ENCODE results near the gene USP25. TPM values are rescaled to one million over a fixed set of nuclear protein-coding genes. Genes with fewer than 3 reads are reported as not detected.

Gene USP25
- total RNA-seq, 1 experiment from 2014 or later, result 22.1 TPM

DNA sequence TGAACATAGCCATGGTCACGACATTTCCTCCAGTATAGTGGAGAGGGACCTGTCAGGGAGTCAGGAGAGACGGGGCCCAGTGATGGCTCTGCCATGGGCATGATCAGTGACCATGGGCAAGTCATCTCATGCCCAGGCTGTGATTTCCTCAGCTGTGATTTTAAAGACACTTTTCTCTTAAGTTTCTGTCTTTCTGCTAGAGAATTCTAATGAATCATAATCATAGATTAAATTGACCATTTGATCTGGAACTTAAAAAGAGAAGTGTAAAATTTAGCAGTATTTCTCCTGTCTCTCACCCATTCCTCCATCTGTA, 112.7 kb downstream of the USP25 start:
- intact Hi-C loops (cut with micrococcal nuclease; ENCODE audit: unreplicated experiment), result no loop called here
- H3K4me1 Mint-ChIP-seq (ENCODE audit: low read depth, unreplicated experiment), result no peaks in the 10 kb centered on the region
- no peaks in the 10 kb centered on the region for H3K27me3 Mint-ChIP-seq (ENCODE audit: unreplicated experiment)
- H3K9me3 Mint-ChIP-seq (ENCODE audit: low read depth, unreplicated experiment), result no peaks in the 10 kb centered on the region
- TF ChIP-seq, protein P1, sequence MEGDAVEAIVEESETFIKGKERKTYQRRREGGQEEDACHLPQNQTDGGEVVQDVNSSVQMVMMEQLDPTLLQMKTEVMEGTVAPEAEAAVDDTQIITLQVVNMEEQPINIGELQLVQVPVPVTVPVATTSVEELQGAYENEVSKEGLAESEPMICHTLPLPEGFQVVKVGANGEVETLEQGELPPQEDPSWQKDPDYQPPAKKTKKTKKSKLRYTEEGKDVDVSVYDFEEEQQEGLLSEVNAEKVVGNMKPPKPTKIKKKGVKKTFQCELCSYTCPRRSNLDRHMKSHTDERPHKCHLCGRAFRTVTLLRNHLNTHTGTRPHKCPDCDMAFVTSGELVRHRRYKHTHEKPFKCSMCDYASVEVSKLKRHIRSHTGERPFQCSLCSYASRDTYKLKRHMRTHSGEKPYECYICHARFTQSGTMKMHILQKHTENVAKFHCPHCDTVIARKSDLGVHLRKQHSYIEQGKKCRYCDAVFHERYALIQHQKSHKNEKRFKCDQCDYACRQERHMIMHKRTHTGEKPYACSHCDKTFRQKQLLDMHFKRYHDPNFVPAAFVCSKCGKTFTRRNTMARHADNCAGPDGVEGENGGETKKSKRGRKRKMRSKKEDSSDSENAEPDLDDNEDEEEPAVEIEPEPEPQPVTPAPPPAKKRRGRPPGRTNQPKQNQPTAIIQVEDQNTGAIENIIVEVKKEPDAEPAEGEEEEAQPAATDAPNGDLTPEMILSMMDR (IDR thresholded peaks at IDR 0.05; ENCODE audit: unreplicated experiment), result no peak
- no peak overlapping the region for H3K27ac Mint-ChIP-seq (ENCODE audit: unreplicated experiment)
- DNase-seq, result no peak
- CTCF ChIA-PET, result no interaction called here
- H3K4me3 Mint-ChIP-seq (ENCODE audit: low read depth, unreplicated experiment), result no peak overlapping the region
- BruUV-seq (replicated peaks), result no TSS peak
- H3K36me3 Mint-ChIP-seq (ENCODE audit: insufficient read depth, unreplicated experiment), result no peaks in the 10 kb centered on the region

DNA sequence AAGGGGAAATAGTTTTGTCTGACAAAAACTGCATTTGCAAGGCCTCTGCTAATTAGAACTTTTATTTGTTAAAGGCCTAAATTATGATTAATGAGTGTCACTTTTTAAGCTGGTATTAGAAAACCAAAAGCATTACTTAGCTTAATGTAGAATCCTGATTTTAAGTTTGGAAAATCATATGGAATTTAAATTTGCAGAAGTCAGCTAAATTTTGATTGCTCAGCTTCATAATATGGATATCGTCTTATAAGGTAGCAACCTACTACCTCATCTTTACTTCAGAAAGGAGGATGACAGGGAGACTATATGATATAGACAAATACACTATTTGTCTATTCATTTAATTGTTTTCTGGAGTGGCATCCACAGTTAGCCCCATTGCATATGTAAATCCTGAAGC, 114.0 kb downstream of the USP25 start:
- TF ChIP-seq, protein P1 (IDR thresholded peaks at IDR 0.05; ENCODE audit: unreplicated experiment), result no peak
- no peak overlapping the region for H3K27ac Mint-ChIP-seq (ENCODE audit: unreplicated experiment)
- BruUV-seq (replicated peaks), result no TSS peak

DNA sequence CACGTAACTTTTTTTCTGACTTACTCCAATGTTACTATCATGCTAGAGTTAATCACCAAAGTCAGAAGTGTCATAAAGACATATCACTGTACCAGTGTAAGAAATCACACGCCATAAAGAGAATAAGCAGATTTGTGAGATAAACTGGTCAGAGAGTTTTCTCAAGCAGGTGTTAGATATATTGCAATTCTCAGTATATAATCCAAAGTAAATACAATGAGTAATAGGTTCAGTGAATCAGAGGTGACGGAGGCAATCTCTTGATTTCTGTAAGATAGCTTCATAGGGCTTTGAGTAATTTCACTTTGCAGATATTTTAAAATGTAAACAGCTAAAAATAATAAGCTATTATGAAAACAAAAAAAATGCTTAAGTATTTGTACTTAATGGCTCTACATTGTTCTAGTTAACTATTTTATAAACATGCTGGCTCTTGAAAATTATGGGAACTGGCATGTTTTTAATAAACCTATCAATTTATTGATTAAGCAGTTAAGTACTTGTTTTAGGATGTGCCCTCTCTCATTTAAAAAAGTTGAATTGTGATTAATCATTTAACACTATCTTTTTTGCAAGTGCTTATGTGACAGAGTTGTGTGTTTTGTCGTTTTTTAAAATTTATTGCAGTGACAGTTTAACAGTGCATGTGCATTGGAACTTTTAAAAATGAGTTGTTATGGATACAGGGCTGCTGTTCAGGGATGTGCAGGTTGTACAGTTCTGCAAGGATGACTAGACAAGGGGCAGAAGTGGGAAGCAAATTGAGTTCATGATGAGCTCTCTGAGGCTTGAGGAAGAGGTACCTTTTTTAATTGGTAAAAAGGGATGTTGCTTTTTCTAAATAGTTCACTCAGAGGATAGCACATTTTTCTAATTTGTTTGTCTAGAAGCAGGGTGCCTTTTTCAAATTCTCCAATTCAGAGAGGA, 119.1 kb downstream of the USP25 start:
- TF ChIP-seq, protein P1 (IDR thresholded peaks at IDR 0.05; ENCODE audit: unreplicated experiment), result no peak
- intact Hi-C loops (cut with micrococcal nuclease; ENCODE audit: unreplicated experiment), result no loop called here
- peaks cover under 1% of the 10 kb centered on the region for H3K36me3 Mint-ChIP-seq (ENCODE audit: insufficient read depth, unreplicated experiment)
- H3K27ac Mint-ChIP-seq (ENCODE audit: unreplicated experiment), result no peak overlapping the region
- peaks cover 9% of the 10 kb centered on the region for H3K4me1 Mint-ChIP-seq (ENCODE audit: low read depth, unreplicated experiment)
- CTCF ChIA-PET, result no interaction called here
- H3K27me3 Mint-ChIP-seq (ENCODE audit: unreplicated experiment), result no peaks in the 10 kb centered on the region
- no peaks in the 10 kb centered on the region for H3K9me3 Mint-ChIP-seq (ENCODE audit: low read depth, unreplicated experiment)
- no peak overlapping the region for H3K4me3 Mint-ChIP-seq (ENCODE audit: low read depth, unreplicated experiment)
- BruUV-seq (replicated peaks), result no TSS peak
- no peak for DNase-seq

More for the DNA sequence above, 114.0 kb downstream of the USP25 start:
- Mint-ChIP-seq H3K4me1 (ENCODE audit: low read depth, unreplicated experiment) (peaks cover under 1% of the 10 kb centered on the region), H3K36me3 (ENCODE audit: insufficient read depth, unreplicated experiment) (no peaks in the 10 kb centered on the region), H3K4me3 (ENCODE audit: low read depth, unreplicated experiment) (no peak overlapping the region), H3K27me3 (ENCODE audit: unreplicated experiment) (no peaks in the 10 kb centered on the region), H3K9me3 (ENCODE audit: low read depth, unreplicated experiment) (no peaks in the 10 kb centered on the region)
- DNase-seq, result no peak
- CTCF ChIA-PET, result no interaction called here
- intact Hi-C loops (cut with micrococcal nuclease; ENCODE audit: unreplicated experiment), result no loop called here

DNA sequence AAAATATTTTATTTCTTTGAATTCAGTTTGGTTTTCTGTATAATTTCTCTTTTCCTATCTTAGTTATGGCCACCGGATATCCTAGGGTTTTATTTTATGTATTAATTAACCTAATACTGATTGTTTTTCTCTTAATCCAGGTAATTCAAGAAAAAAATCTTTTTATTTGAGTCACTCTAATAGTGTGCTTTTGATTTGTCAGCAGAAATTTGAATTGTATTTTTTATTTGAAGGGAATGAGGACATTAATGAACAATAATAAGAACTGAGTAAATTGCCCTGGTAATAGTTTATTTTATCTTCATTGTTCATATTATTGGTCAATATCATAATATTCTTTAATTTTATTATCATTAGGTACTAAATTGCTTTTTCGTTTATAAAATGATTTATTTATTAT, 120.1 kb downstream of the USP25 start:
- H3K4me1 Mint-ChIP-seq (ENCODE audit: low read depth, unreplicated experiment), result peaks cover 9% of the 10 kb centered on the region
- no peak for DNase-seq
- no peak overlapping the region for H3K4me3 Mint-ChIP-seq (ENCODE audit: low read depth, unreplicated experiment)
- no peak overlapping the region for H3K27ac Mint-ChIP-seq (ENCODE audit: unreplicated experiment)
- TF ChIP-seq, protein P1 (IDR thresholded peaks at IDR 0.05; ENCODE audit: unreplicated experiment), result no peak
- CTCF ChIA-PET, result no interaction called here
- H3K27me3 Mint-ChIP-seq (ENCODE audit: unreplicated experiment), result no peaks in the 10 kb centered on the region
- intact Hi-C loops (cut with micrococcal nuclease; ENCODE audit: unreplicated experiment), result no loop called here
- peaks cover 10% of the 10 kb centered on the region for H3K36me3 Mint-ChIP-seq (ENCODE audit: insufficient read depth, unreplicated experiment)
- no TSS peak for BruUV-seq (replicated peaks)
- H3K9me3 Mint-ChIP-seq (ENCODE audit: low read depth, unreplicated experiment), result no peaks in the 10 kb centered on the region
